ENCODE results near the gene PM20D1. TPM values are rescaled to one million over a fixed set of nuclear protein-coding genes. Genes with fewer than 3 reads are reported as not detected.
A peak's percentile ranks its signal among the peaks of the same experiment; 100 is the strongest.
"Not testable (repeated sequence)": the region's sequence is repeated elsewhere in the genome, so short reads cannot be mapped to it uniquely, and the experiment has no call there.

Gene PM20D1, protein sequence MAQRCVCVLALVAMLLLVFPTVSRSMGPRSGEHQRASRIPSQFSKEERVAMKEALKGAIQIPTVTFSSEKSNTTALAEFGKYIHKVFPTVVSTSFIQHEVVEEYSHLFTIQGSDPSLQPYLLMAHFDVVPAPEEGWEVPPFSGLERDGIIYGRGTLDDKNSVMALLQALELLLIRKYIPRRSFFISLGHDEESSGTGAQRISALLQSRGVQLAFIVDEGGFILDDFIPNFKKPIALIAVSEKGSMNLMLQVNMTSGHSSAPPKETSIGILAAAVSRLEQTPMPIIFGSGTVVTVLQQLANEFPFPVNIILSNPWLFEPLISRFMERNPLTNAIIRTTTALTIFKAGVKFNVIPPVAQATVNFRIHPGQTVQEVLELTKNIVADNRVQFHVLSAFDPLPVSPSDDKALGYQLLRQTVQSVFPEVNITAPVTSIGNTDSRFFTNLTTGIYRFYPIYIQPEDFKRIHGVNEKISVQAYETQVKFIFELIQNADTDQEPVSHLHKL
- 0.88 TPM for polyA plus RNA-seq (ENCODE audit: insufficient read length)
- long read RNA-seq, donor 1 = 0 reads
- long read RNA-seq, donor 2 = 0 reads
- long read RNA-seq, donor 3 = 0 reads
- long read RNA-seq, donor 4 = 0 reads
- long read RNA-seq, donor 5, partial matches to known transcripts = 10 of 10 reads
- long read RNA-seq, donor 5, other reads (novel, unspliced or antisense) = 0 of 10 reads
- long read RNA-seq, donor 6 = 0 reads
- long read RNA-seq, donor 7, partial matches to known transcripts = 0 of 1 reads
- long read RNA-seq, donor 7, other reads (novel, unspliced or antisense) = 0 of 1 reads
- long read RNA-seq, donor 8 = 0 reads

DNA sequence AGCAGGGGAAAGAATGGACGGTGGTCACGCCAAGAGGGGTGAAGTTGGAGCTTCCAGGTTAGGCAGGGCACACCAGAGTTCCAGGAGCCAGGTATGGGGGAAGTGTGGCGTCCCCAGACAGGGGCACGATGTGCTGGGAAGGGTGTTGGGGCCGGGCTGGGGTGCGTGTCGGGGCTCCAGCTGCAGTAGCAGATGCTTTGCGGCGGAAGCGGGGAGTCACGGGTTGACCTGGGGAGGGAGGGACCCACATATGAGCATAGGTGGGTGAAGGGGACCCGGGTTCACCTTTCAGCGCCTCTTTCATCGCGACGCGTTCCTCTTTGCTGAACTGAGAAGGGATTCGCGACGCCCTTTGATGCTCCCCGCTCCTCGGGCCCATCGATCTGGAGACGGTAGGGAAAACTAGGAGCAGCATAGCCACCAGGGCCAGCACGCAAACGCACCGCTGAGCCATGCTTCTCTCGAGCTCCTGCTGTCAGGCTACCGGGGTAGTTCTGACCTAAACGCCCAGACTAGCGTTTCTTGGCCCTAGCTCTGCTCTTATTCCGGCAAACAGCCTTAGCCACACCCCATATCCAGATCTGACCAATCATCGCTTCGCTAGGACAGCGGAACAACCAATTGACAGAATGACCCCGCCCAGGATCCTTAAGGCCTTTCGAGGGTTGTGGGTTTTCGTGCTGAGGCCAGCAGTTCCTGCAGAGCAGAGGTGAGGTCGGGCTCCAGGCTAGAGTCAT, at the start of gene PM20D1:
TSS of gene PM20D1 (minus strand) at position 514 of the 737 bp plus-strand sequence. CDS start at position 454, 60 bp downstream.
- DNase-seq = peak; percentile 72

DNA sequence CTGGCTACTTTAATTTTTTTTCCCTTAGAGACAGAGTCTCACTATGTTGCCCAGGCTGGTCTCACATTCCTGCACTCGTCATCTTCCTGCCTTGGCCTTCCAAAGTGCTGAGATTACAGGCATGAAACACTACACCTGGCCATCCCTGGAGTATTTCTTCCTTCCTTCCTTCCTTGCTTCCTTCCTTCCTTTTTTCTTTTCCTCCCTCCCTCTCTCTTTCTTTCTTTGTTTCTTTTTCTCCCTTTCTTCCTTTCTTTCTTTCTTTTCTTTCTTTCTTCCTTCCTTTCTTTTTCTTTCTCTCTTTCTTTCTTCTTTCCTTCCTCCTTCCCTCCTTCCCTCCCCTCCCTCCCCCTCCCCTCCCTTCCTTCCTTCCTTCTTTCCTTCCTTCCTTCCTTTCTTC, 46.4 kb upstream of the PM20D1 start:
- no peak for DNase-seq

DNA sequence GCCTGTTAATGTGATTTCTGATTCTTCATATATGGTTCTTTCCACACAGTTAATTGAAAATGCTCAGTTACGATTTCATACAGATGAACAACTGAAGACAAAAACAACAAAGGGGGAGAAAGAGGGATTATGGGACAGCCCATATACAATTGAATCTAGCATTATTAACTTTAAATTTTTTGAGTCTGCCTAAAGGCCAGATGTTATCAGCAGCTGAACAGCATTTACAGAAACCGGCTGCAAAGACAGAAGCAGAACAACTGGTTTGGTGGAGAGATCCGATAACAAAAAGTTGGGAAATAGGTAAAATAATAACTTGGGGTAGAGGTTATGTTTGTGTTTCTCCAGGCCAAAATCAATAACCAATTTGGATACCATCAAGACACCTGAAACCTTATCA, 44.2 kb upstream of the PM20D1 start:
- DNase-seq = not testable (repeated sequence)

DNA sequence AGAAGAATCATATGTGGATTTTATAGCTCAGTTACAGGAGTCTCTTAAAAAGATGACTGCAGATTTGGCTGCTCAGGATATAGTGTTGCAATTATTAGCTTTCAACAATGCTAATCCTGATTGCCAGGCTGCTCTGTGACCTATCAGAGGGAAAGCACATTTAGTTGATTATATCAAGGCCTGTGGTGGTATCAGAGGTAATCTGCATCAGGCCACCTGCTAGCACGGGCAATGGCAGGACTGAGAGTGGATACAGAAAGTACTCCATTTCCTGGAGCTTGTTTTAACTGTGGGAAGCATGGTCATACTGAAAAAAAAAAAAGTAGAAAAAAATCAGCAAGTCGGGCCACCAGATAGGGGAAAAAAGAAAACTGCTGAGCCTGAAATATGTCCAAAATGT, 42.2 kb upstream of the PM20D1 start:
- DNase-seq = not testable (repeated sequence)

DNA sequence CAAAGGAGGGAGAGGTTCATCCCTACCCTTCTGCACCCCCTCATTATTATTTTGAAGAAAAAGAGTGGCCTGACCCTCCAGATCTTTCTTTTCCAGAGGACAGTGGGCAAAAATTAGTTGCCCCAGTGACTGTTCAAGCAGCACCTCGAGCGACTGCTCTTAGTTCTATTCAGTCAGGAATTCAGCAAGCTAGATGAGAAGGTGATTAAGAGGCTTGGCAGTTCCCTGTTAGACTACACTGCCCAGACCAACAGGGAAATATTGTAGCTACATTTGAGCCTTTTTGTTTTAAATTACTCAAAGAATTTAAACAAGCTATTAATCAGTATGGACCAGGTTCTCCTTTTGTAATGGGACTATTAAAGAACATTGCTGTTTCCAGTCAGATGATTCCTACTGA, 41.5 kb upstream of the PM20D1 start:
- DNase-seq = not testable (repeated sequence)

DNA sequence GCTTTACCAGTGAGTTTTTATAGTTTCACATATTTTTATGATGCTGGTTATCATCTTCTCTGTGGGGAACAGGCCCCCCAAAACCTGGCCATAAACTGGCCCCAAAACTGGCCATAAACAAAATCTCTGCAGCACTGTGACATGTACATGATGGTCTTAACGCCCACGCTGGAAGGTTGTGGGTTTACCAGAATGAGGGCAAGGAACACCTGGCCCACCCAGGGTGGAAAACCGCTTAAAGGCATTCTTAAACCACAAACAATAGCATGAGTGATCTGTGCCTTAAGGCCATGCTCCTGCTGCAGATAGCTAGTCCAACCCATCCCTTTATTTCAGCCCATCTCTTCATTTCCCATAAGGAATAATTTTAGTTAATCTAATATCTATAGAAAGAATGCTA, 40.7 kb upstream of the PM20D1 start:
- DNase-seq = not testable (repeated sequence)

DNA sequence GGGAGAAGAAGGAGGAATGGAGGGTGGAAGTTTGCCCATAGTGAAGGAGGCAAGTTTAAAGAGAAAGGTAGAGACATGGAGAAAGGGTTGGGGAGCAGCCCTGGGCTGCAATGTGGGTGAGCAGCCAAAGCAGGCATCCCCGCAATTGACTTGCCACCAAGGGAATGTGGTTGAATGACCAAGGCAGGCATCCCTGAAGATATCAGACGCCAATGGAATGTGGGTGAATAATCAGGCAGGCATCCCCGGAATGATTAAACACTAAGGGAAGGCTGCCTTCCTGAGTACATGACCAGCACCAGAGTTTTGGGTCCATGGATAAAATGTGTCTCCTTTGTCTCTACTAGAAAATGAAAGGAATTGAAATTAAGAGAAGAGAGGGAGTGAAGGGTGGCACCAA, 39.8 kb upstream of the PM20D1 start:
- not testable (repeated sequence) for DNase-seq

DNA sequence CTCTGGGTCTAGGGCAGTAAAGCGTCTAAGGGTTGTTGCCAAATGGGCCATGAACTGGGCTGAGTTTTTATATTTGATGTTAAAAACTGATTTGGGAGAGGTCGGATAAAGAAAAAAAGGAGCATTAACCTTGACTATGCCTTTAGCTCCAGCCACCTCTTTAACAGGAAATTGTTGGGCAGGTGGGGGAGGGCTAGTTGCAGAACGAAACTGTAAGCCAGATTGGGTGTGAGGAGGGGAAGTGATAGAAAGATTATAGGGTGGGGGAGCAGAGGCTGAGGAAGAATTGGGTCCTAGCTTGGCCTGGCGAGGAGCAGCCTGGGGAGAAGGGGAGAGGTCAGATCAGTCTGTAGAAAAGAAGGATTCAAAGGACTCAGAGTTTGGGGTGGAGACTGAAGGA, 39.1 kb upstream of the PM20D1 start:
- not testable (repeated sequence) for DNase-seq

DNA sequence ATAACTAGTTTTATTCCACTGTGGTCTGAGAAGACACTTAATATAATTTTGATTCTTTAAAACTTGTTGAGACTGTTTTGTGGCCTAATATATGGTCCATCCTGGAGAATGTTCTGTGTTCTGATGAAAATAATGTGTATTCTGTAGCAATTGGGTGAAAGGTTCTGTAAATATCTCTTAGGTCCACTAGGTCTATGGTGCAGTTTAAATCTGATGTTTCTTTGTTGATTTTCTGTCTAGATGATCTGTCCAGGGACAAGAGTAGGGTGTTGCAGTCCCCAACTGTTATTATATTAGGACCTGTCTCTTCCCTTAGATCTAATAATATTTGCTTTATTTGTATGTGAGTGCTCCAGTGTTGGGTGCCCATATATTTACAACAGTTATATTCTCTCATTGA, 33.9 kb upstream of the PM20D1 start:
- DNase-seq = no peak

DNA sequence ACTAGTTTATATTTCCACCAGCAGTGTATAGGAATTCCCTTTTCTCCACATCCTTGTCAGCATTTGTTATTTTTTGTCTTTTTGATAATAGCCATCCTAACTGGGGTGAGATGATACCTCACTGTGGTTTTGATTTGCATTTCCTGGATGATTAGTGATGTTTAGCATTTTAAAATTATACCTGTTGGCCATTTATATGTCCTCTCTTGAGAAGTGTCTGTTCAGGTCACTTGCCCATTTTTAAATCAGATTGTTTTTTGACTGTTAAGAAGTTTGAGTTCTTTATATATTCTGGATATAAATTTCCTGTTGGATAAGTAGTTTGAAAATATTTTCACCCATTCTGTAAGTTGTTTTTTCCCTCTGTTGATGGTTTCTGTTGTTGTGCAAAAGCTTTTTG, 31.0 kb upstream of the PM20D1 start:
- no peak for DNase-seq

DNA sequence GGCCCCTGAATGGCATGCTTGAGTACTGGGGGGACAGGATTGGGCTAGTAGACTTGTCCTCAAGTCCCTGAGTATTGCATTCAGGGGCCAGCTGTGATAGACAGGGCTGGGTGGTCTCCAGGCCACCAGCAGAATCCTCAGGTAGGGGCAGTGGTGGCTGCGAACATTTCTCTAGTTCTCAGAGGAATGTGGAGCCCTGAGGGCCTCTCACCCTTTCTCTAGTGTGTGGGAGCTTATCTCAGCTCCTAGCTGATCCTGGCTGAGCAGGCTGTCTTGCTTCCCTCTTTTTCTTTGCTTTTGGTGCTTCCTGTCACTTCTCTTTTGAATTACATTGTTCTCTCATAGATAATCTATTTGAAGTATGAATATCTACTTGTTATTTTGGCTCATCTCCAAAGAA, 30.0 kb upstream of the PM20D1 start:
- no peak for DNase-seq

DNA sequence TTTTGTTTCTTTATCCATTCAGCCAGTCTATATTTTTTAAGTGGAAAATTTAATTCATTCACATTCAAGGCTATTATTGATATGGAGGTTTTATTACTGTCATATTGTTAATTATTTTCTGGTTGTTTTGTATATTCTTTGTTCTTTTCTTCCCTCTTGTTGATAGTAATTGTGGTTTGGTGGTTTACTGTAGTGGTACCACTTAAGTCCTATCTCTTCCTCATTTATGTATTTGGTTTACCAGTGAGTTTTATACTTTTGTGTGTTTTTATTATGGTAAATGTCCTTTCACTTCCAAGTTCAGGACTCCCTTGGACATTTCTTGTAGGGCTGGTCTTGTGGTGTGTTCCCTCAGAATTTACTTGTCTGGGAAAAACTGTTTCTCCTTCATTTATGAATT, 28.1 kb upstream of the PM20D1 start:
- DNase-seq = no peak

DNA sequence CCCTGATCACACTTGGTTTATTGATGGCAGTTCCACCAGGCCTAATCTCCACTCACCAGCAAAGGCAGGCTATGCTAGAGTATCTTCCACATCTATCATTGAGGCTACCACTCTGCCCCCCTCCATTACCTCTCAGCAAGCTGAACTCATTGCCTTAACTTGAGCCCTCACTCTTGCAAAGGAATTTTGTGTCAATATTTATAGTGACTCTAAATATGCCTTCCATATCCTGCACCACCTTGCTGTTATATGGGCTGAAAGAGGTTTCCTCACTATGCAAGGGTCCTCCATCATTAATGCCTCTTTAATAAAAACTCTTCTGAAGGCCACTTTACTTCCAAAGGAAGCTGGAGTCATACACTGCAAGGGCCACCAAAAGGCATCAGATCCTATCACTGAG, 23.2 kb upstream of the PM20D1 start:
- not testable (repeated sequence) for DNase-seq

DNA sequence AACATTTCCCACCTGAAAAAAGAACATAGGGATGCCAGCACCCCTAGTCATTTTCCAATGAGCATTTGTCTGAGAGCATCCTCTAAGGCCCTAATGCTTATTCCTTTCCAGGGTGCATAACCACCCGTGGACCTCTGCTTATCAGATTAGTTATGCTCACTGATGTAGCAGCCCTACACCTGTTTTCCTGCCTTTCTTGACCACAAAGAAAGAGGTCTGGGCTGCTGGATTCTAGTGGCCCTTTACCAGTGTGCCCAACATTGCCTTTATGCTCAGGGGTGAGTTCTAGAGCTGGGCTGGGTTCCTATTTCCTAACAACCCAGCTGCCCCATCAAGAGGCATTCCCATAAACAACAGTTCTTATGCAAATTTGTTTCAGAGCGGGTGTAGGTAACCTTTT, 20.3 kb upstream of the PM20D1 start:
- DNase-seq = no peak

DNA sequence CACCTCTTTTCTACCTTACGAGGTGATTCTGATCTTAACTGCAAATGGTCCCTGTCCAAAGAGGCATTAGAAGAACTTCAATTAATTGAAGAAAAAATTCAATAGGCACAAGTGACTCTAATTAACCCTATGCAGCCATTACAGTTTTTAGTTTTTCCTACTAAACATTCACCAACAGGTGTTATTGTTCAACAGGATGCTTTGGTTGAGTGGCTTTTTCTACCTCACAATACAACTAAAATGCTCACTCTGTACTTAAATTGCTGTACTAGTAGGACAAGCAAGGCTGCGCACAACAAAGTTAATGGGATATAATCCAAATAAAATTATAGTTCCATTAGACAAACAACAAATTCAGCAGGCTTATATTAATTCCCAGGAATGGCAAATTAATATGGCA, 11.6 kb upstream of the PM20D1 start:
- DNase-seq = no peak

DNA sequence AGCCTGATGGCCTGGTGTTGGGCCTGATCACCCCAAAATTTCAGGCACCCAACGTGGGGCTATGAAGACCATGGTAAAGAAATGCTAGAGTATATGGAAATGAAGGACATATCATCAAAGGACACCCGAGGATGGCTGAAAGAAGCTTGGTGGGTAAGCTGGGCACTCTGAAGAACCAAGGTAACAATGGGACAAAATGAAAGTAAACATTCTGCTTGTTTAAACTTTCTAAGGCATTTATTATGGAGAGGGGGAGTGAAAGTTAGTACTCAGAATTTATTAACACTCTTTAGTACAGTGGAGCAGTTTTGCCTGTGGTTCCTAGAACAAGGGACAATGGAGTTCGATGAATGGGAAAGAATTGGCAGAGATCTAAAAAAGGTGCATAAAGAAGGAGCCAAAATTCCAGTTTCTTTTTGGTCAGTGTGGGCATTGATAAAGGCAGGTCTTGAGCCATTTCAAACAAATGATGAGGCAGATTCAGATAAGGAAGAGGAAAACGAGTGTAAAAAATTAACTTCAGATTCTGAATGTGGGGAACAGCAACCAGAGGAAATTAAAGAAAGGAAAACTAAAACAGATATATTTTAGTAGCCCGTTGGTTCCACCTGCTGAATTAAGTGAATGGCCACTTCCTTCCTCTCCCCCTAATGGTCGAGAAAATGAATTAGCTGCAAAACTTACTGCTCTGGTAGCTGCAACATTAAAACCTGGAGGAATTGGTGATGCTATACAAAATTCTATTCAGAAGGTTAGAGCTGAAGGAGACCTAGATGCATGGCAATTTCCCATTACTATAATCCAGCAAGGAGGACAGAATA, 8.4 kb upstream of the PM20D1 start:
- no peak for DNase-seq

DNA sequence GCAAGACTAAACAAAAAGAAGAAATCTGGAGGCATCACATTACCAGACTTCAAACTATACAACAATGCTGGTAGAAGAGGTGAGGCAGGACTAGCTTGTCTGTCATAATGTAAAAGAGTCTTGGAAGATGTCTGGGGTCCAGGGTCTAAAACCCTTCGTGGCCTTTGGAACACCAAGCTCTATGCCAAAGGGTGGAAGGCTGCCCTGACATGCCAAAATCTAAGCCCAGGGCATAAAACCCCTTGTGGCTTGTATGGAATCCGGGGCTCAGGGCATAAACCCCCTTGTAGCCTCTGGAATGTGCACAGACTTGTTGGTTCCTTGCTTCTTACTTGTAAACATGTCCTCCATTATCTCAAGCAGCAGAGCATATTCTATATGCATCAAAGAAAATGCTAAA, 7.6 kb upstream of the PM20D1 start:
- not testable (repeated sequence) for DNase-seq

DNA sequence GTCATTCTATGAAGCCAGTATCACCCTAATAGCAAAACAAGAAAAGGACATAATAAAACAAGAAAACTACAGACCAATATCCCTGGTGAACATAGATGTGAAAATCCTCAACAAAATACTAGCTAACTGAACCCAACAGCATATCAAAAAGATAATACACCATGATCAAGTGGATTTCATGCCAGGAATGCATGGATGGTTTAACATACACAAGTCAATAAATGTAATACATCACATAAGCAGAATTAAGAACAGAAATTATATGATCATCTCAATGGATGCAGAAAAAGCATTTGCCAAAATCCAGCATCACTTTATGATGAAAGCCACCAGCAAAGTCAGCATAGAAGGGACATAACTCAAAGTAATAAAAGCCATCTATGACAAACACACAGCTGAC, 6.5 kb upstream of the PM20D1 start:
- DNase-seq = no peak

DNA sequence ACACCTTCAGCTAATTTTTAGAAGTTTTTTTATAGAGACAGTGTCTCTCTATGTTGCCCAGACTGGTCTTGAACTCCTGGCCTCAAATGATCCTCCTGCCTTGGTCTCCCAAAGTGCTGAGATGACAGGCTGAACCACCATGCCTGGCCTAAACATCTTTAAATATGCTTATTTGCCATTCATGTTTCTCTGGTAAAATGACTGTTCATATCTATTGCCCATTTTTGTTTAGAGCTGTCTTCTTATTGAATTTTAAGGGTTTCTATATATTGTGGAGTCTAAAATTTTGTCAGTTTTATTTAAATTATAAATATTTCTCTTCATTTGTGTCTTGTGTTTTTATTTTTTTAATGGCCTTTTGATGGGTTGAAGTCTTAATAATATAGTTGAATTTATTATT, 3.0 kb upstream of the PM20D1 start:
- no peak for DNase-seq

DNA sequence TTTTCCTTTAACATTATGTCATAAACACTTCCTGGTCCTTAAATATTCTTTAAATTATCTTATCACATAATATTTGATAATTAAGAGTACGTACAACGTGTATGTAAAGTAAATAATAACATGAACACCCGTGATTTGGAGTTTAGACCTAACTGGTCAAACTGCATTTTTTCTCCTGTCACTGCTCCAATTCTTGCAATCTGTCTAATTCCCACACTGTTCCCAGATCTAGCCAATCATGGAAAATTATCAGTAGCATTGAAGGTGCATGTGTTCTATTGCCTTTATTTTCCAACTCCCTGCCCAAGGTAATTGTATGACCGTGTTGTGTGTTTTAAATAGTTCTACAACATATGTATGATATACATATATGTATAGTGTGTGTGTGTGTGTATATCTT, 2.1 kb upstream of the PM20D1 start:
- no peak for DNase-seq

DNA sequence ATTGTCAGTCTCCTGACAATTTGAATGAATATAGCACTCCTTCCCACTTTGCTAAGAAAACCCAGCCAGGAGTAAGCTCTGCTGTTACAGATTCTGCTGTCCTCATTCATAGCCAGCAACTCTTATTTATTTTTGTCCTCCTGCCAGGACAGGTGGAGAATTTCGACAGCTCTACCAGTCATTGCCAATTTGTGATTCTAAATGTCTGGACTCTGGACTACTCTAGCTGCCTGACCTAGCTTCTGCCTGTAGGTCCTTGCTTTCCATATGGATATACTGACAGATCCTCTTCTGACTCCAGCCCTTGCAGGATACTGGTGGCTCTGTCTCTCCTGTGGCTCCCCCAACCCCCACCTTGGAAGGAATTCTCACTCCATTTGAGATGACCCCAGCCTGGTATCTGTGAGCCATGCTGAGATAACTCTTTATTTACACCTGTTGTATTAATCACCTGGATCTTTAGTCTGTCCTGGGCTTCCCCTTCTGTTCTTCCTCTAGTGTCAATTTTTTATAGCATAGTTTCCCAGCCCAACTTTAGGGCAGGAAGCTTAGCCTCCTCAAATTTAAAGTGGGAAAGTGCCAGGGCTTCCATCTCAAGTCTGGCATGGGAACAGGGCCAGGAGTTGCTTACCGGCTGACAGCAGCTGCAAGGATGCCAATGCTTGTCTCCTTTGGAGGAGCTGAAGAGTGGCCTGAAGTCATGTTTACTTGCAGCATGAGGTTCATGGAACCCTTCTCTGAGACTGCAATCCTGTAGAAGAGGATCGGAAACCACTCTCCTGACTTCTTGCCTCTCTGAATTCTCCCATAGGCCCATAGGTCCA, 6.7 kb downstream of the PM20D1 start:
- DNase-seq = no peak

Measured in left kidney (tissue), 8 donors.